Lower lobe of right lung (tissue), 2 donors: ENCODE data around the gene MCM7. TPM values are rescaled to one million over a fixed set of nuclear protein-coding genes. Genes with fewer than 3 reads are reported as not detected.
A peak's percentile ranks its signal among the peaks of the same experiment; 100 is the strongest.

ENCODE experiments used
- ATAC-seq, 2 donors: fragments of 200-7000 bp; cut with Tn5 transposase; one replicate each; pipeline ENCODE4 v1.9.1; 2020 to 2022; ENCODE audit warnings: mild to moderate bottlenecking in 2 of 2, moderate library complexity in 2 of 2
- DNase-seq: peaks from one replicate; pipeline ENCODE4 v3.0.0-alpha.2; 2020
- H3K27ac ChIP-seq: fragments of 200-600 bp; one replicate; pipeline ENCODE4 v1.8.0; 2022
- H3K27me3 ChIP-seq: fragments of 200-600 bp; one replicate; pipeline ENCODE4 v1.8.0; 2022; ENCODE audit warnings: low read depth
- H3K36me3 ChIP-seq: fragments of 200-600 bp; one replicate; pipeline ENCODE4 v1.8.0; 2022; ENCODE audit warnings: mild to moderate bottlenecking
- H3K4me1 ChIP-seq: fragments of 200-600 bp; one replicate; pipeline ENCODE4 v1.8.0; 2022
- H3K4me3 ChIP-seq: fragments of 200-600 bp; one replicate; pipeline ENCODE4 v1.8.0; 2022; ENCODE audit warnings: mild to moderate bottlenecking
- H3K9me3 ChIP-seq: fragments of 200-600 bp; one replicate; pipeline ENCODE4 v1.8.0; 2022
- intact Hi-C: fragments of 100-400 bp; cut with DNase I; formaldehyde crosslinking; loops from one replicate; pipeline ENCODE4 v1.11.0; 2022
- total RNA-seq: library from RNA; stranded (reverse); fragmentation: NEBNext Ultra II Directional; extraction: Animal tissue kit (Norgen Biotek cat#: 25700); gene quantifications from one replicate; pipeline ENCODE4 v1.2.1, GENCODE V29; 2021
- TF ChIP-seq, protein P1 (sequence below): fragments of 200-600 bp; IDR thresholded peaks from one replicate; pipeline ENCODE4 v1.8.0; 2022; ENCODE audit warnings: antibody characterized with exemption, mild to moderate bottlenecking
- donor health status: DM: no; HTN: yes; CAD: no; lungs with severe emphysema.

The MCM7 gene
- total RNA-seq, 1 donor from 2014 or later, result 48.0 TPM

GRCh38 chr7:100080907-100081534 is 20.2 kb downstream of the MCM7 start:
- DNase-seq, result no peak
- H3K27ac ChIP-seq, result peak overlapping the region; percentile 93
- TF ChIP-seq, protein P1, sequence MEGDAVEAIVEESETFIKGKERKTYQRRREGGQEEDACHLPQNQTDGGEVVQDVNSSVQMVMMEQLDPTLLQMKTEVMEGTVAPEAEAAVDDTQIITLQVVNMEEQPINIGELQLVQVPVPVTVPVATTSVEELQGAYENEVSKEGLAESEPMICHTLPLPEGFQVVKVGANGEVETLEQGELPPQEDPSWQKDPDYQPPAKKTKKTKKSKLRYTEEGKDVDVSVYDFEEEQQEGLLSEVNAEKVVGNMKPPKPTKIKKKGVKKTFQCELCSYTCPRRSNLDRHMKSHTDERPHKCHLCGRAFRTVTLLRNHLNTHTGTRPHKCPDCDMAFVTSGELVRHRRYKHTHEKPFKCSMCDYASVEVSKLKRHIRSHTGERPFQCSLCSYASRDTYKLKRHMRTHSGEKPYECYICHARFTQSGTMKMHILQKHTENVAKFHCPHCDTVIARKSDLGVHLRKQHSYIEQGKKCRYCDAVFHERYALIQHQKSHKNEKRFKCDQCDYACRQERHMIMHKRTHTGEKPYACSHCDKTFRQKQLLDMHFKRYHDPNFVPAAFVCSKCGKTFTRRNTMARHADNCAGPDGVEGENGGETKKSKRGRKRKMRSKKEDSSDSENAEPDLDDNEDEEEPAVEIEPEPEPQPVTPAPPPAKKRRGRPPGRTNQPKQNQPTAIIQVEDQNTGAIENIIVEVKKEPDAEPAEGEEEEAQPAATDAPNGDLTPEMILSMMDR, result no peak
- H3K4me1 ChIP-seq, result peaks cover 35% of the 10 kb centered on the region
- peak overlapping the region; percentile 96 for H3K4me3 ChIP-seq
- intact Hi-C loops, result no loop called here
- no peaks in the 10 kb centered on the region for H3K9me3 ChIP-seq
- peak; percentile 32 to 35 for ATAC-seq
- H3K27me3 ChIP-seq, result no peaks in the 10 kb centered on the region
- peaks cover 36% of the 10 kb centered on the region for H3K36me3 ChIP-seq

- Histone ChIP-seq H3K9me3 (no peaks in the 10 kb centered on the region), H3K27ac (no peak overlapping the region), H3K27me3 (no peaks in the 10 kb centered on the region), H3K36me3 (peaks cover 55% of the 10 kb centered on the region), H3K4me1 (peaks cover 35% of the 10 kb centered on the region), H3K4me3 (no peak overlapping the region)
- intact Hi-C loops, result no loop called here
- TF ChIP-seq, protein P1, result no peak
- ATAC-seq (no peak), DNase-seq (no peak)
These were observed 22.1 kb downstream of the MCM7 start for GRCh38 chr7:100079024-100079560.

DNA sequence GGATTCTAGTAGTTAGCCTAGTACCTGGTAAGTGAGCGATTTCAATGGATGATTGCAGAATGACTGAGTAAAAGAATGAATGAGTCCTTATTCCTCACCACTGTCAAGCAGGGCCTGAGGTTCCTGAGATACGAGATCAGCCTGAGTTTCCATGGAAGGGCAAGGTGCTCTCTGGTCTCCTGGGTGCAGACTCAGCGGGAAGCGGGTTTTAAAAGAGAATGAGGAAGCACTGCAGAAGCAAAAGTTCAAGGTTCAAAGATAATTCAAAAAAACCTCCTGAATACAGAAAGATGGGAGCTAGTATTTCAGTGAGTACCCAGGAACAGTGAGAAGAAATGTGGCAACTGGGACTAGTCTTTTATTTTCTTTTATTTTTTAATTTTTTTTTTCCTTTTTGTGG is 24.0 kb downstream of the MCM7 start:
- Histone ChIP-seq H3K9me3 (peaks cover 7% of the 10 kb centered on the region), H3K27ac (no peak overlapping the region), H3K4me3 (no peak overlapping the region), H3K4me1 (peaks cover 28% of the 10 kb centered on the region), H3K36me3 (peaks cover 74% of the 10 kb centered on the region), H3K27me3 (no peaks in the 10 kb centered on the region)
- no peak for ATAC-seq
- DNase-seq, result no peak
- intact Hi-C loops, result no loop called here
- TF ChIP-seq, protein P1, result no peak

- no peaks in the 10 kb centered on the region for H3K27me3 ChIP-seq
These were observed 25.8 kb downstream of the MCM7 start for GRCh38 chr7:100075418-100075817.

GRCh38 chr7:100074841-100075240 is 26.4 kb downstream of the MCM7 start:
- DNase-seq, result no peak
- Histone ChIP-seq H3K9me3 (peaks cover 28% of the 10 kb centered on the region), H3K27ac (no peak overlapping the region), H3K4me1 (peaks cover 11% of the 10 kb centered on the region), H3K36me3 (peaks cover 98% of the 10 kb centered on the region), H3K27me3 (no peaks in the 10 kb centered on the region), H3K4me3 (no peak overlapping the region)
- intact Hi-C loops, result no loop called here
- TF ChIP-seq, protein P1, result no peak
- no peak for ATAC-seq

More at GRCh38 chr7:100075418-100075817, 25.8 kb downstream of the MCM7 start:
- TF ChIP-seq, protein P1, result no peak
- DNase-seq, result no peak
- Histone ChIP-seq H3K9me3 (peaks cover 25% of the 10 kb centered on the region), H3K4me1 (peaks cover 16% of the 10 kb centered on the region), H3K4me3 (no peak overlapping the region), H3K27ac (no peak overlapping the region), H3K36me3 (peaks cover 92% of the 10 kb centered on the region)
- ATAC-seq, result no peak
- intact Hi-C loops, result no loop called here
